WTC11 (cell line): ENCODE results near the gene FHIT. TPM values are rescaled to one million over a fixed set of nuclear protein-coding genes. Genes with fewer than 3 reads are reported as not detected.

Experiments used
- ATAC-seq: fragments of 200-7000 bp; cut with Tn5 transposase; 2 replicates; pipeline ENCODE4 v1.10.0; 2021; ENCODE audit warnings: mild to moderate bottlenecking, moderate library complexity
- CTCF ChIA-PET: fragments of 300-600 bp; sonication (Branson Sonifier 250); formaldehyde crosslinking; loops from one replicate; lab custom pipeline; 2021; ENCODE audit warnings: antibody characterized with exemption; lab: Charles Lee
- POLR2A ChIA-PET: fragments of 350-600 bp; sonication (Branson Sonifier 250); formaldehyde crosslinking; loops from one replicate; lab custom pipeline; 2021; ENCODE audit warnings: antibody characterized with exemption; lab: Charles Lee
- DNase-seq: peaks from one replicate; pipeline ENCODE4 v3.0.0; 2021; ENCODE audit warnings: low spot score
- H3K27ac Mint-ChIP-seq: 2 replicates; pipeline ENCODE4 v1.8.0; 2021; ENCODE audit warnings: mixed read lengths
- H3K27me3 Mint-ChIP-seq: 2 replicates; pipeline ENCODE4 v1.8.0; 2021; ENCODE audit warnings: low read depth, mild to moderate bottlenecking, moderate library complexity, mixed read lengths
- H3K36me3 Mint-ChIP-seq: 2 replicates; pipeline ENCODE4 v1.8.0; 2021; ENCODE audit warnings: mixed read lengths
- H3K4me1 Mint-ChIP-seq: 2 replicates; pipeline ENCODE4 v1.8.0; 2022; ENCODE audit warnings: mixed read lengths
- H3K4me3 Mint-ChIP-seq: 2 replicates; pipeline ENCODE4 v1.8.0; 2021; ENCODE audit warnings: mild to moderate bottlenecking, moderate library complexity, mixed read lengths
- H3K9me3 Mint-ChIP-seq: 2 replicates; pipeline ENCODE4 v1.8.0; 2021; ENCODE audit warnings: mixed read lengths
- ATF1 ChIP-seq: sonication (generic); formaldehyde crosslinking; IDR thresholded peaks from 2 replicates; pipeline ENCODE4 v1.8.1; 2023; ENCODE audit warnings: mild to moderate bottlenecking, moderate library complexity, missing genetic modification reagents
- ATF6 ChIP-seq: sonication (generic); formaldehyde crosslinking; IDR thresholded peaks from 2 replicates; pipeline ENCODE4 v1.8.1; 2023; ENCODE audit warnings: mild to moderate bottlenecking, missing genetic modification reagents
- CREB1 ChIP-seq: sonication (generic); formaldehyde crosslinking; IDR thresholded peaks from 2 replicates; pipeline ENCODE4 v1.8.0; 2023; ENCODE audit warnings: mild to moderate bottlenecking, missing genetic modification reagents
- FOXK1 ChIP-seq: sonication (generic); formaldehyde crosslinking; IDR thresholded peaks from 2 replicates; pipeline ENCODE4 v1.8.0; 2022; ENCODE audit warnings: mild to moderate bottlenecking, moderate library complexity, missing genetic modification reagents
- GABPB1 ChIP-seq: sonication (generic); formaldehyde crosslinking; IDR thresholded peaks from 2 replicates; pipeline ENCODE4 v1.8.1; 2023; ENCODE audit warnings: mild to moderate bottlenecking, missing genetic modification reagents
- IRF2 ChIP-seq: sonication (generic); formaldehyde crosslinking; IDR thresholded peaks from 2 replicates; pipeline ENCODE4 v1.8.0; 2022; ENCODE audit warnings: low read depth, missing genetic modification reagents, borderline replicate concordance
- JUN ChIP-seq: sonication (generic); formaldehyde crosslinking; IDR thresholded peaks from 2 replicates; pipeline ENCODE4 v1.8.0; 2023; ENCODE audit warnings: mild to moderate bottlenecking, missing genetic modification reagents
- PRDM15 ChIP-seq: sonication (generic); formaldehyde crosslinking; IDR thresholded peaks from 2 replicates; pipeline ENCODE4 v1.8.0; 2022; ENCODE audit warnings: missing genetic modification reagents
- PREB ChIP-seq: sonication (generic); formaldehyde crosslinking; IDR thresholded peaks from 2 replicates; pipeline ENCODE4 v1.8.1; 2022; ENCODE audit warnings: mild to moderate bottlenecking, missing genetic modification reagents, moderate library complexity, borderline replicate concordance
- PRRX2 ChIP-seq: fragments of 250-450 bp; sonication (Bioruptor Pico); IDR thresholded peaks from 2 replicates; pipeline ENCODE4 v1.8.0; 2021; ENCODE audit warnings: mild to moderate bottlenecking
- SP1 ChIP-seq: sonication (generic); formaldehyde crosslinking; conservative IDR thresholded peaks from 2 replicates; pipeline ENCODE4 v1.8.1; 2022; ENCODE audit warnings: missing genetic modification reagents
- STAT6 ChIP-seq: sonication (generic); formaldehyde crosslinking; conservative IDR thresholded peaks from 2 replicates; pipeline ENCODE4 v1.8.1; 2023; ENCODE audit warnings: mild to moderate bottlenecking, low read depth, missing genetic modification reagents, moderate library complexity
- TCF7 ChIP-seq: sonication (generic); formaldehyde crosslinking; IDR thresholded peaks from 2 replicates; pipeline ENCODE4 v1.8.0; 2022; ENCODE audit warnings: mild to moderate bottlenecking, low read depth, missing genetic modification reagents, moderate library complexity
- TEAD4 ChIP-seq: sonication (generic); formaldehyde crosslinking; IDR thresholded peaks from 2 replicates; pipeline ENCODE4 v1.8.0; 2022; ENCODE audit warnings: mild to moderate bottlenecking, missing genetic modification reagents
- USF1 ChIP-seq: sonication (generic); formaldehyde crosslinking; IDR thresholded peaks from 2 replicates; pipeline ENCODE4 v1.8.0; 2022; ENCODE audit warnings: mild to moderate bottlenecking, missing genetic modification reagents
- USF2 ChIP-seq: sonication (generic); formaldehyde crosslinking; IDR thresholded peaks from 2 replicates; pipeline ENCODE4 v1.8.1; 2023; ENCODE audit warnings: mild to moderate bottlenecking, missing genetic modification reagents, moderate library complexity
- ZMAT4 ChIP-seq: fragments of 250-450 bp; sonication (Bioruptor Pico); IDR thresholded peaks from 2 replicates; pipeline ENCODE4 v1.9.0; 2021; ENCODE audit warnings: mild to moderate bottlenecking
- ZNF263 ChIP-seq: sonication (generic); formaldehyde crosslinking; IDR thresholded peaks from 2 replicates; pipeline ENCODE4 v1.8.1; 2022; ENCODE audit warnings: low read depth, mild to moderate bottlenecking, moderate library complexity, missing genetic modification reagents
- ZNF396 ChIP-seq: fragments of 250-450 bp; sonication (Bioruptor Pico); IDR thresholded peaks from 2 replicates; pipeline ENCODE4 v1.8.0; 2021; ENCODE audit warnings: mild to moderate bottlenecking, moderate library complexity, borderline replicate concordance
- total RNA-seq: library from RNA; stranded (reverse); gene quantifications from 3 replicates; pipeline ENCODE4 v1.2.3, GENCODE V29; 2021

FHIT gene
- total RNA-seq, 1 experiment from 2014 or later: 2.6 TPM

- Mint-ChIP-seq H3K36me3 (peaks cover 8% of the 10 kb centered on the region; the same call in 1 of the 2 replicates), H3K4me1 (peaks cover 64% of the 10 kb centered on the region), H3K27ac (0 out of 2 replicates have a peak overlapping the region, but pooled peaks have one; percentile 17), H3K4me3 (no peak overlapping the region), H3K9me3 (peaks cover 7% of the 10 kb centered on the region), H3K27me3 (peaks cover 7% of the 10 kb centered on the region)
- TF ChIP-seq ZMAT4 (CRISPR knock-in tag): no peak
- no peak for TF ChIP-seq ATF1 (CRISPR knock-in tag)
- TF ChIP-seq GABPB1 (CRISPR knock-in tag): no peak
- TF ChIP-seq TCF7 (CRISPR knock-in tag): no peak
- no peak for TF ChIP-seq PRDM15 (CRISPR knock-in tag)
- no peak for TF ChIP-seq PRRX2
- no peak for TF ChIP-seq ATF6
- TF ChIP-seq TEAD4: no peak
- TF ChIP-seq CREB1 (CRISPR knock-in tag): no peak
- ATAC-seq (peak; percentile 41; the same call in 1 of the 2 replicates), DNase-seq (no peak)
- ChIA-PET POLR2A (no interaction called here), CTCF (no interaction called here)
Measured at GRCh38 chr3:60571511-60571910, 679.7 kb downstream of the FHIT start.

GRCh38 chr3:60557122-60557521 is 694.1 kb downstream of the FHIT start:
- ATAC-seq: no peak
- Mint-ChIP-seq H3K4me3 (no peak overlapping the region), H3K27ac (no peak overlapping the region), H3K4me1 (peaks cover 35% of the 10 kb centered on the region), H3K27me3 (peaks cover 30% of the 10 kb centered on the region), H3K9me3 (no peaks in the 10 kb centered on the region), H3K36me3 (no peaks in the 10 kb centered on the region)
- CTCF ChIA-PET: no interaction called here
- TF ChIP-seq ZNF396 (CRISPR knock-in tag) (no peak), FOXK1 (CRISPR knock-in tag) (no peak), PREB (CRISPR knock-in tag) (no peak)
- POLR2A ChIA-PET: no interaction called here
- no peak for DNase-seq

- peak; percentile 46 for DNase-seq
- Mint-ChIP-seq H3K36me3 (peaks cover 9% of the 10 kb centered on the region), H3K4me1 (peaks cover 34% of the 10 kb centered on the region), H3K9me3 (peaks cover 4% of the 10 kb centered on the region), H3K27ac (peak overlapping the region; percentile 88), H3K27me3 (peaks cover 30% of the 10 kb centered on the region), H3K4me3 (no peak overlapping the region)
- ChIA-PET POLR2A (interaction anchor here (0.6 kb wide), 2 partner anchors 55 to 1355 kb away, joined by 4 read pairs; no protein-coding TSS in a partner anchor), CTCF (interaction anchor here (1.0 to 1.9 kb wide), 7 partner anchors 10 to 826 kb away, joined by 3 to 13 read pairs (median 4); no protein-coding TSS in a partner anchor)
- peak; percentile 89 for ATAC-seq
- no peak for TF ChIP-seq SP1 (CRISPR knock-in tag)
- no peak for TF ChIP-seq IRF2
- TF ChIP-seq JUN (CRISPR knock-in tag): no peak
- TF ChIP-seq USF2 (CRISPR knock-in tag): peak; percentile 91
- TF ChIP-seq ZNF263 (CRISPR knock-in tag): no peak
- TF ChIP-seq FOXK1 (CRISPR knock-in tag): 0 out of 2 replicates have a peak, but pooled peaks have one; percentile 6
- TF ChIP-seq USF1: peak; percentile 90
- TF ChIP-seq STAT6 (CRISPR knock-in tag): no peak
Measured at GRCh38 chr3:60555686-60556354, 695.4 kb downstream of the FHIT start.
